ENCODE results near the gene DNAJC13.

Gene DNAJC13

GRCh38 chr3:132461544-132461943, 44.2 kb downstream of the DNAJC13 start:
- no peak overlapping the region for H3K27ac ChIP-seq
- no peak for DNase-seq (ENCODE audit: low read depth, low spot score)
- no peak overlapping the region for H3K4me3 ChIP-seq
- TF ChIP-seq POLR2AphosphoS5 (IDR thresholded peaks at IDR 0.05; ENCODE audit: borderline replicate concordance, low read depth, low read length) (no peak), EZH2 (IDR thresholded peaks at IDR 0.05) (no peak), FOXP2 (optimal IDR thresholded peaks at IDR 0.05; ENCODE audit: control extremely low read depth, extremely low read length, insufficient read depth) (no peak)
- peaks cover 79% of the 10 kb centered on the region for H3K36me3 ChIP-seq (ENCODE audit: insufficient read depth, low read length)
- no peak overlapping the region for H3K9ac ChIP-seq (ENCODE audit: insufficient read length)
- no peaks in the 10 kb centered on the region for H3K9me3 ChIP-seq (ENCODE audit: low read depth, low read length)

GRCh38 chr3:132464066-132464465, 46.8 kb downstream of the DNAJC13 start:
- peaks cover 72% of the 10 kb centered on the region for H3K36me3 ChIP-seq (ENCODE audit: insufficient read depth, low read length)

GRCh38 chr3:132469326-132469725, 52.0 kb downstream of the DNAJC13 start:
- no peak overlapping the region for H3K4me3 ChIP-seq
- peaks cover 47% of the 10 kb centered on the region for H3K36me3 ChIP-seq (ENCODE audit: insufficient read depth, low read length)
- H3K27ac ChIP-seq, result peak overlapping the region; percentile 15; the same call in 1 of the 2 replicates
- DNase-seq (ENCODE audit: low read depth, low spot score), result no peak
- no peaks in the 10 kb centered on the region for H3K9me3 ChIP-seq (ENCODE audit: low read depth, low read length)
- no peak for TF ChIP-seq FOXP2 (optimal IDR thresholded peaks at IDR 0.05; ENCODE audit: control extremely low read depth, extremely low read length, insufficient read depth)
- TF ChIP-seq EZH2 (IDR thresholded peaks at IDR 0.05), result no peak
- TF ChIP-seq POLR2AphosphoS5 (IDR thresholded peaks at IDR 0.05; ENCODE audit: borderline replicate concordance, low read depth, low read length), result no peak
- H3K9ac ChIP-seq (ENCODE audit: insufficient read length), result no peak overlapping the region

More at GRCh38 chr3:132464066-132464465, 46.8 kb downstream of the DNAJC13 start:
- Histone ChIP-seq H3K9me3 (ENCODE audit: low read depth, low read length) (no peaks in the 10 kb centered on the region), H3K4me3 (no peak overlapping the region), H3K27ac (no peak overlapping the region), H3K9ac (ENCODE audit: insufficient read length) (no peak overlapping the region)
- DNase-seq (ENCODE audit: low read depth, low spot score), result no peak
- TF ChIP-seq POLR2AphosphoS5 (IDR thresholded peaks at IDR 0.05; ENCODE audit: borderline replicate concordance, low read depth, low read length), result no peak
- no peak for TF ChIP-seq EZH2 (IDR thresholded peaks at IDR 0.05)
- TF ChIP-seq FOXP2 (optimal IDR thresholded peaks at IDR 0.05; ENCODE audit: control extremely low read depth, extremely low read length, insufficient read depth), result no peak

- no peak for DNase-seq (ENCODE audit: low read depth, low spot score)
- H3K4me3 ChIP-seq, result no peak overlapping the region
- no peak overlapping the region for H3K9ac ChIP-seq (ENCODE audit: insufficient read length)
- TF ChIP-seq POLR2AphosphoS5 (IDR thresholded peaks at IDR 0.05; ENCODE audit: borderline replicate concordance, low read depth, low read length) (no peak), EZH2 (IDR thresholded peaks at IDR 0.05) (no peak), FOXP2 (optimal IDR thresholded peaks at IDR 0.05; ENCODE audit: control extremely low read depth, extremely low read length, insufficient read depth) (no peak)
- peaks cover 78% of the 10 kb centered on the region for H3K36me3 ChIP-seq (ENCODE audit: insufficient read depth, low read length)
- no peaks in the 10 kb centered on the region for H3K9me3 ChIP-seq (ENCODE audit: low read depth, low read length)
- no peak overlapping the region for H3K27ac ChIP-seq
Measured at GRCh38 chr3:132486099-132486498, 68.8 kb downstream of the DNAJC13 start.

- Histone ChIP-seq H3K27ac (0 out of 2 replicates have a peak overlapping the region, but pooled peaks have one; percentile 6), H3K4me3 (peak overlapping the region; percentile 16; the same call in 1 of the 2 replicates), H3K9ac (ENCODE audit: insufficient read length) (no peak overlapping the region), H3K36me3 (ENCODE audit: insufficient read depth, low read length) (peaks cover 74% of the 10 kb centered on the region), H3K9me3 (ENCODE audit: low read depth, low read length) (no peaks in the 10 kb centered on the region)
- no peak for DNase-seq (ENCODE audit: low read depth, low spot score)
- TF ChIP-seq FOXP2 (optimal IDR thresholded peaks at IDR 0.05; ENCODE audit: control extremely low read depth, extremely low read length, insufficient read depth), result no peak
- no peak for TF ChIP-seq EZH2 (IDR thresholded peaks at IDR 0.05)
- no peak for TF ChIP-seq POLR2AphosphoS5 (IDR thresholded peaks at IDR 0.05; ENCODE audit: borderline replicate concordance, low read depth, low read length)
Measured at GRCh38 chr3:132488151-132488550, 70.8 kb downstream of the DNAJC13 start.

- Histone ChIP-seq H3K9ac (ENCODE audit: insufficient read length) (no peak overlapping the region), H3K4me3 (no peak overlapping the region), H3K9me3 (ENCODE audit: low read depth, low read length) (no peaks in the 10 kb centered on the region), H3K36me3 (ENCODE audit: insufficient read depth, low read length) (peaks cover 89% of the 10 kb centered on the region), H3K27ac (no peak overlapping the region)
- TF ChIP-seq FOXP2 (optimal IDR thresholded peaks at IDR 0.05; ENCODE audit: control extremely low read depth, extremely low read length, insufficient read depth) (no peak), EZH2 (IDR thresholded peaks at IDR 0.05) (no peak), POLR2AphosphoS5 (IDR thresholded peaks at IDR 0.05; ENCODE audit: borderline replicate concordance, low read depth, low read length) (no peak)
- DNase-seq (ENCODE audit: low read depth, low spot score), result no peak
Measured at GRCh38 chr3:132499071-132499470, 81.8 kb downstream of the DNAJC13 start.

GRCh38 chr3:132503559-132503958, 86.3 kb downstream of the DNAJC13 start:
- Histone ChIP-seq H3K9ac (ENCODE audit: insufficient read length) (no peak overlapping the region), H3K27ac (no peak overlapping the region), H3K9me3 (ENCODE audit: low read depth, low read length) (no peaks in the 10 kb centered on the region), H3K36me3 (ENCODE audit: insufficient read depth, low read length) (peaks cover 94% of the 10 kb centered on the region), H3K4me3 (no peak overlapping the region)
- no peak for TF ChIP-seq FOXP2 (optimal IDR thresholded peaks at IDR 0.05; ENCODE audit: control extremely low read depth, extremely low read length, insufficient read depth)
- DNase-seq (ENCODE audit: low read depth, low spot score), result no peak

GRCh38 chr3:132504375-132504933, 87.2 kb downstream of the DNAJC13 start:
- H3K27ac ChIP-seq, result no peak overlapping the region
- peaks cover 96% of the 10 kb centered on the region for H3K36me3 ChIP-seq (ENCODE audit: insufficient read depth, low read length)
- TF ChIP-seq FOXP2 (optimal IDR thresholded peaks at IDR 0.05; ENCODE audit: control extremely low read depth, extremely low read length, insufficient read depth) (no peak), POLR2AphosphoS5 (IDR thresholded peaks at IDR 0.05; ENCODE audit: borderline replicate concordance, low read depth, low read length) (no peak), EZH2 (IDR thresholded peaks at IDR 0.05) (no peak)
- H3K4me3 ChIP-seq, result no peak overlapping the region
- H3K9me3 ChIP-seq (ENCODE audit: low read depth, low read length), result no peaks in the 10 kb centered on the region
- DNase-seq (ENCODE audit: low read depth, low spot score), result no peak
- H3K9ac ChIP-seq (ENCODE audit: insufficient read length), result no peak overlapping the region

- DNase-seq (ENCODE audit: low read depth, low spot score), result no peak
Measured at GRCh38 chr3:132507657-132508056, 90.4 kb downstream of the DNAJC13 start.

More at GRCh38 chr3:132507657-132508056, 90.4 kb downstream of the DNAJC13 start:
- H3K36me3 ChIP-seq (ENCODE audit: insufficient read depth, low read length), result peaks cover 92% of the 10 kb centered on the region
- TF ChIP-seq POLR2AphosphoS5 (IDR thresholded peaks at IDR 0.05; ENCODE audit: borderline replicate concordance, low read depth, low read length), result no peak
- no peak for TF ChIP-seq EZH2 (IDR thresholded peaks at IDR 0.05)
- TF ChIP-seq FOXP2 (optimal IDR thresholded peaks at IDR 0.05; ENCODE audit: control extremely low read depth, extremely low read length, insufficient read depth), result no peak
- no peak overlapping the region for H3K4me3 ChIP-seq
- no peaks in the 10 kb centered on the region for H3K9me3 ChIP-seq (ENCODE audit: low read depth, low read length)
- no peak overlapping the region for H3K27ac ChIP-seq
- H3K9ac ChIP-seq (ENCODE audit: insufficient read length), result no peak overlapping the region
